IMR-90 (cell line): ENCODE measurements around the gene VPS72. TPM values are rescaled to one million over a fixed set of nuclear protein-coding genes. Genes with fewer than 3 reads are reported as not detected.

Source experiments
- ATAC-seq: fragments of 200-7000 bp; cut with Tn5 transposase; 2 replicates; pipeline ENCODE4 v1.9.1; 2020; ENCODE audit warnings: low read depth, mild to moderate bottlenecking, moderate library complexity
- BruUV-seq: library from RNA; stranded (reverse); fragments of 400-500 nt; replicated peaks from 2 replicates; lab custom pipeline; 2021; lab: Mats Ljungman, UMichigan
- CTCF ChIA-PET: fragments of 300-600 bp; formaldehyde crosslinking; extraction: SDS; loops from one replicate; lab custom pipeline; 2021; ENCODE audit warnings: antibody characterized with exemption; lab: Yijun Ruan, JAX
- POLR2A ChIA-PET: fragments of 300-600 bp; sonication (Branson Sonifier 250); formaldehyde crosslinking; loops from one replicate; lab custom pipeline; 2022; ENCODE audit warnings: antibody characterized with exemption; ENCODE audit not compliant: unreplicated experiment; lab: Charles Lee
- DNase-seq: peaks from one replicate; pipeline ENCODE4 v3.0.0; 2013
- H2AFZ ChIP-seq: replicated peaks from 2 replicates; pipeline ENCODE3; 2013; ENCODE audit warnings: low read length, mild to moderate bottlenecking; ENCODE audit not compliant: poor library complexity
- H2AK5ac ChIP-seq: 2 replicates; pipeline ENCODE4 v1.6.1; 2013; ENCODE audit warnings: low read depth, low read length, inconsistent platforms
- H2AK9ac ChIP-seq: replicated peaks from 2 replicates; pipeline ENCODE3; 2013; ENCODE audit warnings: mild to moderate bottlenecking, low read depth, low read length, moderate library complexity; ENCODE audit not compliant: poor library complexity
- H2BK120ac ChIP-seq: 2 replicates; pipeline ENCODE4 v1.6.1; 2013; ENCODE audit warnings: low read depth, low read length, inconsistent platforms
- H2BK15ac ChIP-seq: 3 replicates; pipeline ENCODE4 v1.6.1; 2013; ENCODE audit warnings: low read depth, low read length, inconsistent platforms
- H2BK20ac ChIP-seq: 2 replicates; pipeline ENCODE4 v1.6.1; 2013; ENCODE audit warnings: low read depth, mild to moderate bottlenecking, inconsistent platforms, low read length, moderate library complexity
- H2BK5ac ChIP-seq: 2 replicates; pipeline ENCODE4 v1.6.1; 2013; ENCODE audit warnings: mild to moderate bottlenecking, low read depth, low read length, inconsistent platforms; ENCODE audit not compliant: poor library complexity, severe bottlenecking
- H3K14ac ChIP-seq: replicated peaks from 2 replicates; pipeline ENCODE4 v1.6.1; 2013; ENCODE audit warnings: low read depth, low read length, inconsistent platforms
- H3K18ac ChIP-seq: 2 replicates; pipeline ENCODE4 v1.6.1; 2013; ENCODE audit warnings: low read depth, low read length, control low read depth
- H3K23ac ChIP-seq: 2 replicates; pipeline ENCODE4 v1.6.1; 2013; ENCODE audit warnings: low read depth, low read length, inconsistent platforms
- H3K27ac ChIP-seq: 2 replicates; pipeline ENCODE4 v1.5.1; 2013; ENCODE audit warnings: mild to moderate bottlenecking, control low read depth, low read length; ENCODE audit not compliant: insufficient read depth
- H3K27me3 ChIP-seq: 2 replicates; pipeline ENCODE4 v1.6.1; 2013; ENCODE audit warnings: low read length; ENCODE audit not compliant: control insufficient read depth, insufficient read depth
- H3K36me3 ChIP-seq: 2 replicates; pipeline ENCODE4 v1.6.1; 2013; ENCODE audit warnings: low read length, mixed read lengths; ENCODE audit not compliant: control insufficient read depth, insufficient read depth
- H3K4ac ChIP-seq: 2 replicates; pipeline ENCODE4 v1.6.1; 2013; ENCODE audit warnings: low read depth, low read length, inconsistent platforms
- H3K4me1 ChIP-seq: 2 replicates; pipeline ENCODE4 v1.6.1; 2013; ENCODE audit warnings: low read length, mixed read lengths; ENCODE audit not compliant: control insufficient read depth, insufficient read depth
- H3K4me2 ChIP-seq: 2 replicates; pipeline ENCODE4 v1.6.1; 2013; ENCODE audit warnings: low read depth, mild to moderate bottlenecking, control low read depth, low read length, moderate library complexity
- H3K4me3 ChIP-seq: 2 replicates; pipeline ENCODE4 v1.5.1; 2013; ENCODE audit warnings: low read depth, mild to moderate bottlenecking, control low read depth, low read length, moderate library complexity; ENCODE audit not compliant: insufficient read depth
- H3K56ac ChIP-seq: 2 replicates; pipeline ENCODE4 v1.6.1; 2013; ENCODE audit warnings: low read length, inconsistent platforms; ENCODE audit not compliant: insufficient read depth; ENCODE audit errors: extremely low read depth
- H3K79me1 ChIP-seq, 2 experiments: 2 replicates each; pipeline ENCODE4 v1.6.1; 2013; ENCODE audit warnings: low read length in 2 of 2, inconsistent platforms in 1 of 2, low read depth in 1 of 2
- H3K9ac ChIP-seq: 2 replicates; pipeline ENCODE4 v1.6.1; 2013; ENCODE audit warnings: low read depth, low read length, control low read depth
- H3K9me1 ChIP-seq: 2 replicates; pipeline ENCODE4 v1.6.1; 2013; ENCODE audit warnings: low read length, inconsistent platforms; ENCODE audit not compliant: insufficient read depth
- H3K9me3 ChIP-seq: 2 replicates; pipeline ENCODE4 v1.6.1; 2013; ENCODE audit warnings: low read length; ENCODE audit not compliant: control insufficient read depth, insufficient read depth
- H4K20me1 ChIP-seq: 2 replicates; pipeline ENCODE4 v1.6.1; 2013; ENCODE audit warnings: low read length, inconsistent platforms; ENCODE audit not compliant: insufficient read depth
- H4K5ac ChIP-seq: 2 replicates; pipeline ENCODE4 v1.6.1; 2013; ENCODE audit warnings: mild to moderate bottlenecking, low read depth, low read length, control low read depth
- H4K8ac ChIP-seq, 2 experiments: 2 replicates each; pipeline ENCODE4 v1.6.1; 2013; ENCODE audit warnings: low read depth in 2 of 2, low read length in 2 of 2, control low read depth in 1 of 2, inconsistent platforms in 1 of 2
- H4K91ac ChIP-seq: 2 replicates; pipeline ENCODE4 v1.6.1; 2013; ENCODE audit warnings: low read depth, low read length, inconsistent platforms; ENCODE audit not compliant: insufficient read depth
- CEBPB ChIP-seq: IDR thresholded peaks from 2 replicates; pipeline ENCODE4 v1.6.1; 2012; ENCODE audit warnings: low read depth, low read length, improper control_type of control experiment
- RAD21 ChIP-seq: IDR thresholded peaks from 2 replicates; pipeline ENCODE4 v1.6.1; 2012; ENCODE audit warnings: low read length, improper control_type of control experiment
- SMC3 ChIP-seq: fragments of 150-350 bp; IDR thresholded peaks from 2 replicates; pipeline ENCODE4 v1.6.1; 2016; ENCODE audit warnings: low read depth, mild to moderate bottlenecking, antibody characterized with exemption, low read length, moderate library complexity
- WGBS, 2 experiments: methylation state at CpG; one replicate each; pipeline versions ENCODE4 v1.1.5 to v1.1.7; 2013; ENCODE audit warnings: missing lambda C conversion rate in 2 of 2; ENCODE audit not compliant: insufficient read length in 1 of 2; ENCODE audit errors: extremely low coverage in 2 of 2; 5-methylcytosine and 5-hydroxymethylcytosine counted together
- dilution Hi-C: fragments of 300-500 bp; cut with HindIII; formaldehyde crosslinking; loops from one replicate; pipeline ENCODE4 v1.14.3; 2018; ENCODE audit warnings: low sequenced_read_pairs; ENCODE audit not compliant: unreplicated experiment
- in situ Hi-C: fragments of 300-500 bp; cut with MboI; formaldehyde crosslinking; loops from 3 replicates; pipeline ENCODE4 v1.14.3; 2019; ENCODE audit warnings: low sequenced_read_pairs, inconsistent platforms, mixed read lengths
- intact Hi-C: fragments of 100-400 bp; cut with micrococcal nuclease; formaldehyde crosslinking; loops from 2 replicates; pipeline ENCODE4 v1.10.0; 2022
- polyA plus RNA-seq, 3 experiments: library from polyadenylated mRNA; depleted of rRNA; stranded (reverse); fragments of >200 nt; gene quantifications; 2 replicates each; pipeline ENCODE4 v1.2.3, GENCODE V29; 2012; ENCODE audit warnings: low replicate concordance in 1 of 3
- total RNA-seq: library from RNA; depleted of rRNA; stranded (reverse); fragments of >200 nt; gene quantifications from 2 replicates; pipeline ENCODE4 v1.2.3, GENCODE V29; 2012
- TF ChIP-seq, protein P1 (sequence below): conservative IDR thresholded peaks from 2 replicates; pipeline ENCODE4 v1.5.1; 2012; ENCODE audit warnings: mild to moderate bottlenecking, low read depth, low read length, improper control_type of control experiment

The VPS72 gene
- total and polyA plus RNA-seq, 2 of the 4 experiments (the other 2 are of a cell fraction) = 51.3 to 62.3 TPM

DNA sequence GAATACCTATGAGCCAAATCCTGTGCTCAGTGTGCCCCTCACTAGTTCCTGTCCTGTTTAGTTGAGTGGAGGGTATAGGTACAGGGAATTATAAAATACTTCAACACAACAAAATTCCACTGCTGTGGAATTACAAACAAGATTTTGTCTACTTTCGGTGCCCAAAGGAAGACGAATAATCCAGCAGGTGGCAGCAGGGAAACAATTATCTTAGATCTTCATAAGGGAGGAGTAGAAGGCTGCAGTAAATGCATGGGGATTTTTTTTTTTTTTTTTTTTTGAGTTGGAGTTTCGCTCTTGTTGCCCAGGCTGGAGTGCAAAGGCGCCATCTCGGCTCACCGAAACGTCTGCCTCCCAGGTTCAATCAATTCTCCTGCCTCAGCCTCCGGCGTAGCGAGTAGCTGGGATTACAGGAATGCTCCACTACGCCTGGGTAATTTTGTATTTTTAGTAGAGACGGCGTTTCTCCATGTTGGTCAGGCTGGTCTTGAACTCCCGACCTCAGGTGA lies 6.3 kb upstream of the VPS72 start:
- Histone ChIP-seq H3K9me3 (no peaks in the 10 kb centered on the region), H4K5ac (0 out of 2 replicates have a peak overlapping the region, but pooled peaks have one; percentile 24), H2BK15ac (no peak overlapping the region; the same call in 2 of the 3 replicates), H4K20me1 (peaks cover 15% of the 10 kb centered on the region), H3K14ac (no peak overlapping the region), H2AK9ac (no peak overlapping the region), H3K36me3 (no peaks in the 10 kb centered on the region), H3K27me3 (no peaks in the 10 kb centered on the region), H2AFZ (peak overlapping the region; percentile 77), H3K4me3 (no peak overlapping the region), H3K4me2 (peak overlapping the region; percentile 55), H3K4ac (no peak overlapping the region; the same call in 1 of the 2 replicates), H4K91ac (no peak overlapping the region), H2BK20ac (no peak overlapping the region), H3K18ac (no peak overlapping the region), H4K8ac (peak overlapping the region in 1 of 2 experiments; percentile 87; a peak in 1 of 4 replicates), H3K23ac (no peak overlapping the region), H2BK5ac (peak overlapping the region; percentile 55), H3K9me1 (peaks cover 5% of the 10 kb centered on the region; the same call in 1 of the 2 replicates), H3K9ac (no peak overlapping the region), H2AK5ac (no peak overlapping the region; the same call in 1 of the 2 replicates), H3K79me1 (peaks cover 7 to 14% of the 10 kb centered on the region in 2 experiments; a peak in 3 of 4 replicates), H2BK120ac (peak overlapping the region; percentile 53; the same call in 1 of the 2 replicates), H3K4me1 (peaks cover 4% of the 10 kb centered on the region; the same call in 1 of the 2 replicates), H3K56ac (no peak overlapping the region), H3K27ac (no peak overlapping the region)
- no CpG with 5 or more reads among the region's 14 CpGs for WGBS, 2 experiments
- no TSS peak for BruUV-seq
- dilution Hi-C loops = no loop called here
- ATAC-seq (peak; percentile 30), DNase-seq (peak; percentile 85)
- CTCF ChIA-PET = no interaction called here
- in situ Hi-C loops = loop anchor here (5.0 to 10.0 kb wide), 2 partner anchors 56 to 208 kb away; partner anchors contain the start of gene PSMD4
- TF ChIP-seq RAD21 (peak; percentile 59), CEBPB (no peak), SMC3 (peak; percentile 61)
- TF ChIP-seq, protein P1, sequence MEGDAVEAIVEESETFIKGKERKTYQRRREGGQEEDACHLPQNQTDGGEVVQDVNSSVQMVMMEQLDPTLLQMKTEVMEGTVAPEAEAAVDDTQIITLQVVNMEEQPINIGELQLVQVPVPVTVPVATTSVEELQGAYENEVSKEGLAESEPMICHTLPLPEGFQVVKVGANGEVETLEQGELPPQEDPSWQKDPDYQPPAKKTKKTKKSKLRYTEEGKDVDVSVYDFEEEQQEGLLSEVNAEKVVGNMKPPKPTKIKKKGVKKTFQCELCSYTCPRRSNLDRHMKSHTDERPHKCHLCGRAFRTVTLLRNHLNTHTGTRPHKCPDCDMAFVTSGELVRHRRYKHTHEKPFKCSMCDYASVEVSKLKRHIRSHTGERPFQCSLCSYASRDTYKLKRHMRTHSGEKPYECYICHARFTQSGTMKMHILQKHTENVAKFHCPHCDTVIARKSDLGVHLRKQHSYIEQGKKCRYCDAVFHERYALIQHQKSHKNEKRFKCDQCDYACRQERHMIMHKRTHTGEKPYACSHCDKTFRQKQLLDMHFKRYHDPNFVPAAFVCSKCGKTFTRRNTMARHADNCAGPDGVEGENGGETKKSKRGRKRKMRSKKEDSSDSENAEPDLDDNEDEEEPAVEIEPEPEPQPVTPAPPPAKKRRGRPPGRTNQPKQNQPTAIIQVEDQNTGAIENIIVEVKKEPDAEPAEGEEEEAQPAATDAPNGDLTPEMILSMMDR = peak; percentile 72
- POLR2A ChIA-PET = no interaction called here
- intact Hi-C loops = loop anchor here (1.0 to 5.0 kb wide), 4 partner anchors 55 to 541 kb away; no protein-coding TSS in a partner anchor
